Retinal pigment epithelial cell (primary cell): ENCODE measurements around the gene TMUB1.

Experiments used
- DNase-seq: peaks from one replicate; pipeline ENCODE4 v3.0.0-alpha.2; 2010; ENCODE audit warnings: low read depth
- H3K4me3 ChIP-seq: 2 replicates; pipeline ENCODE4 v1.5.1; 2011; ENCODE audit warnings: mild to moderate bottlenecking, low read length, control low read depth, moderate library complexity
- TF ChIP-seq, protein P1 (sequence below): conservative IDR thresholded peaks from 2 replicates; pipeline ENCODE4 v1.5.1; 2011; ENCODE audit warnings: low read depth, low read length, control low read depth, inconsistent platforms

TMUB1 gene

DNA sequence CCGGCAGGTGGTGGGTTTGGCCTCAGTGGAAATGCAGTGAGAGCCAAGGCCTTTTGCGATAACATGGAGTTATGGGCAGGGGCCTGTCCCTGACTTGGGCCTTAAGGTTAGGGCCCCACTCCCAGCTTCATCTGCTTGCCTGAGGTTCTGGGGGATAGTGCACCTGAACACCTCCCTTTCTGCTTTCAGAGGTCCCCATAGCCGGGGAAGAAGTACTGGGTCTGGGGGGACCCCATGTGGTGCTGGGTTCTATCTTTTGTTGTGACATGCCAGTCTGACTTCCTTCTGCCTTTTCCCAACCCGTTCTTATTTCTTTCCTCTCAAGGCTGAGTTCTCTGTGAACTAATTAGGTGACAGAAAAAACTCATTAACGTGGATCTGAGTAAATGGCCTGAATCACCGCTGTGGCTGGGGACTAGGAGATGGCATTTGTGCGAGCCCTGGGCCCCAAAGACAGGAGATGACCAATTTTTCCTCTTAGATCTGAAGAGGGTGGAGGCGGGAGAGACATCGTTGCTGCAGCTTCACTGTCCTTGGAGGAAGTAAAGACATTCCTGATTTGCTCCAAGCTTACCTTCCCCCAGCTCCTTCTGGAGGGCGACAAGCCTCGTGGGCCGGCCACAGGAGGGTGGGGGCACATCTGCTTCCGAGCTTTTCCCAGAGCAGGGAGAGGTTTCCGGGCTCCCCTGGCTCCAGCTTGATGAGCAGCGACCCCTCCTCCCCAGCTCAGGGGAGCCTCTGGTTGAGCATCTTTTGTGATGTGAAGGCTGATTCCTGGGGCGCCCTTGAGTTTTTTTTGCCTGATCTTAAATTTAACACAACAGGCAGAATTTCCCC, 4.9 kb upstream of the TMUB1 start:
- no peak for DNase-seq
- H3K4me3 ChIP-seq: peak overlapping the region; percentile 79
- TF ChIP-seq, protein P1, sequence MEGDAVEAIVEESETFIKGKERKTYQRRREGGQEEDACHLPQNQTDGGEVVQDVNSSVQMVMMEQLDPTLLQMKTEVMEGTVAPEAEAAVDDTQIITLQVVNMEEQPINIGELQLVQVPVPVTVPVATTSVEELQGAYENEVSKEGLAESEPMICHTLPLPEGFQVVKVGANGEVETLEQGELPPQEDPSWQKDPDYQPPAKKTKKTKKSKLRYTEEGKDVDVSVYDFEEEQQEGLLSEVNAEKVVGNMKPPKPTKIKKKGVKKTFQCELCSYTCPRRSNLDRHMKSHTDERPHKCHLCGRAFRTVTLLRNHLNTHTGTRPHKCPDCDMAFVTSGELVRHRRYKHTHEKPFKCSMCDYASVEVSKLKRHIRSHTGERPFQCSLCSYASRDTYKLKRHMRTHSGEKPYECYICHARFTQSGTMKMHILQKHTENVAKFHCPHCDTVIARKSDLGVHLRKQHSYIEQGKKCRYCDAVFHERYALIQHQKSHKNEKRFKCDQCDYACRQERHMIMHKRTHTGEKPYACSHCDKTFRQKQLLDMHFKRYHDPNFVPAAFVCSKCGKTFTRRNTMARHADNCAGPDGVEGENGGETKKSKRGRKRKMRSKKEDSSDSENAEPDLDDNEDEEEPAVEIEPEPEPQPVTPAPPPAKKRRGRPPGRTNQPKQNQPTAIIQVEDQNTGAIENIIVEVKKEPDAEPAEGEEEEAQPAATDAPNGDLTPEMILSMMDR: no peak

- no peak for DNase-seq
Observed at GRCh38 chr7:151087245-151088018, 4.1 kb upstream of the TMUB1 start.

DNA sequence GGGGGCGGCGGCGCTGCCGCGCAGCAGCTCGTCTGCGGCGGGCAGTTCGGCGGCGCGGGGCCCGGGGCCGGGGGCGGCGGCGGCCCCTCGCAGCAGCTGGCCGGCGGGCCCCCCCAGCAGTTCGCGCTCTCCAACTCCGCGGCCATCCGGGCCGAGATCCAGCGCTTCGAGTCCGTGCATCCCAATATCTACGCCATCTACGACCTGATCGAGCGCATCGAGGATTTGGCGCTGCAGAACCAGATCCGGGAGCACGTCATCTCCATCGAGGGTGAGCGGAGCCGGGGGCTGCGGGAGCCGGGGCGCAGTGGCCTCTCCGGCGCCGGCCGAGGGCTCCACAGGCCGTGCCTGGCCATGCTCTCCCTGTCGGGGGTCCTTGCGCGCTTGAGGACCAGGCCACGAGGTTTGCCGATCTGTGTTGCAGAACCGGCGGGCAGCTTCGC, 3.5 kb upstream of the TMUB1 start:
- TF ChIP-seq, protein P1: no peak
- DNase-seq: no peak

More at GRCh38 chr7:151087245-151088018, 4.1 kb upstream of the TMUB1 start:
- TF ChIP-seq, protein P1: no peak
- H3K4me3 ChIP-seq: peak overlapping the region; percentile 79

GRCh38 chr7:151085691-151086620, 2.7 kb upstream of the TMUB1 start, which contains the start of gene AGAP3:
Gene AGAP3 (plus strand): TSS chr7:151086475. CDS start chr7:151086742, 267 bp downstream.
- H3K4me3 ChIP-seq: peak within 1 kb of the TSS; percentile 79
- TF ChIP-seq, protein P1: no peak
- DNase-seq: no peak

More for the DNA sequence above, 3.5 kb upstream of the TMUB1 start:
- peak overlapping the region; percentile 79 for H3K4me3 ChIP-seq

DNA sequence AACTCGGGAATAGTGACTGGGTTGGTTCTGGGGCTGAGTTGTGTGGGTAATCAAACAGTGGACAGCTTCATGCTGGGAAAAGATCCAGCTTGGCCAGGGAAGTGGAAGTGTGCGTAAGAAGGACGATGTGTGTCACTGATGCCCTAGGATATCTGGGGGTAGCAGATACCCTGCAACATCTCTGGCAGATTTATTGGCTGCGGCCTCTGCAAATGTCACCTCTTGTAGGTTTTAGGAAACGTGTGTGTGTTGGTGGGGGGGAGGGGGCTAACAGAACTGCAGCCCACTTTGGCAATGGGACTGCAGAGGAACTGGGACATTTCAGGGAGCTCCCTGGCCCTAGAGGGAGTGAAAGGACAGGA, 2.0 kb upstream of the TMUB1 start:
- DNase-seq: no peak
- TF ChIP-seq, protein P1: no peak
- H3K4me3 ChIP-seq: peak overlapping the region; percentile 47

- TF ChIP-seq, protein P1: no peak
Observed at GRCh38 chr7:151083824-151084160, 499 bp upstream of the TMUB1 start.

More at GRCh38 chr7:151083824-151084160, 499 bp upstream of the TMUB1 start:
- DNase-seq: no peak
- H3K4me3 ChIP-seq: peak overlapping the region; percentile 72
